Measurements from ENCODE around the gene SSNA1.

The SSNA1 gene

GRCh38 chr9:137161558-137162486 is 26.7 kb upstream of the SSNA1 start:
- Mint-ChIP-seq H3K36me3 (no peaks in the 10 kb centered on the region), H3K27ac (no peak overlapping the region), H3K9me3 (no peaks in the 10 kb centered on the region), H3K4me1 (peaks cover 17% of the 10 kb centered on the region), H3K4me3 (no peak overlapping the region), H3K27me3 (peaks cover 97% of the 10 kb centered on the region)
- CTCF ChIA-PET, result no interaction called here
- DNase-seq, result no peak

- H3K27ac Mint-ChIP-seq, result no peak overlapping the region
- DNase-seq, result no peak
- peaks cover 13% of the 10 kb centered on the region for H3K4me1 Mint-ChIP-seq
- no peaks in the 10 kb centered on the region for H3K36me3 Mint-ChIP-seq
- no peak overlapping the region for H3K4me3 Mint-ChIP-seq
- H3K27me3 Mint-ChIP-seq, result peaks cover 97% of the 10 kb centered on the region
- CTCF ChIA-PET, result interaction anchor here (1.3 to 1.4 kb wide), 2 partner anchors 13 to 74 kb away, joined by 4 to 8 read pairs; no protein-coding TSS in a partner anchor
- no peaks in the 10 kb centered on the region for H3K9me3 Mint-ChIP-seq
Measured at GRCh38 chr9:137162505-137163364, 25.7 kb upstream of the SSNA1 start.

- peaks cover 97% of the 10 kb centered on the region for H3K27me3 Mint-ChIP-seq
- no peak for DNase-seq
- CTCF ChIA-PET, result interaction anchor here (1.3 to 1.4 kb wide), 2 partner anchors 13 to 74 kb away, joined by 4 to 8 read pairs; no protein-coding TSS in a partner anchor
- no peaks in the 10 kb centered on the region for H3K9me3 Mint-ChIP-seq
- H3K4me3 Mint-ChIP-seq, result no peak overlapping the region
- H3K4me1 Mint-ChIP-seq, result peaks cover 7% of the 10 kb centered on the region
- H3K36me3 Mint-ChIP-seq, result no peaks in the 10 kb centered on the region
- H3K27ac Mint-ChIP-seq, result no peak overlapping the region
Measured at GRCh38 chr9:137163365-137163715, 25.1 kb upstream of the SSNA1 start.

- no peaks in the 10 kb centered on the region for H3K9me3 Mint-ChIP-seq
- no peaks in the 10 kb centered on the region for H3K36me3 Mint-ChIP-seq
- no peak overlapping the region for H3K27ac Mint-ChIP-seq
- CTCF ChIA-PET, result interaction anchor here (1.3 to 1.4 kb wide), 2 partner anchors 12 to 73 kb away, joined by 4 to 8 read pairs; no protein-coding TSS in a partner anchor
- DNase-seq, result no peak
- peaks cover 7% of the 10 kb centered on the region for H3K4me1 Mint-ChIP-seq
- H3K27me3 Mint-ChIP-seq, result peaks cover 97% of the 10 kb centered on the region
- H3K4me3 Mint-ChIP-seq, result no peak overlapping the region
Measured at GRCh38 chr9:137163805-137164204, 24.7 kb upstream of the SSNA1 start.

- Mint-ChIP-seq H3K27me3 (peaks cover 97% of the 10 kb centered on the region), H3K4me3 (no peak overlapping the region), H3K36me3 (no peaks in the 10 kb centered on the region), H3K27ac (no peak overlapping the region), H3K4me1 (peaks cover 2% of the 10 kb centered on the region), H3K9me3 (no peaks in the 10 kb centered on the region)
- CTCF ChIA-PET, result interaction anchor here (1.4 kb wide), 1 partner anchor 72 kb away, joined by 4 read pairs; no protein-coding TSS in a partner anchor
- DNase-seq, result no peak
Measured at GRCh38 chr9:137164370-137165249, 23.9 kb upstream of the SSNA1 start.

GRCh38 chr9:137165250-137165836 is 23.1 kb upstream of the SSNA1 start:
- Mint-ChIP-seq H3K4me1 (peaks cover 2% of the 10 kb centered on the region), H3K36me3 (no peaks in the 10 kb centered on the region), H3K27ac (no peak overlapping the region), H3K27me3 (peaks cover 96% of the 10 kb centered on the region), H3K4me3 (no peak overlapping the region), H3K9me3 (no peaks in the 10 kb centered on the region)
- CTCF ChIA-PET, result no interaction called here
- no peak for DNase-seq

- Mint-ChIP-seq H3K27me3 (peaks cover 96% of the 10 kb centered on the region), H3K36me3 (no peaks in the 10 kb centered on the region), H3K27ac (no peak overlapping the region), H3K9me3 (no peaks in the 10 kb centered on the region), H3K4me3 (no peak overlapping the region), H3K4me1 (peaks cover 2% of the 10 kb centered on the region)
- no peak for DNase-seq
- CTCF ChIA-PET, result no interaction called here
Measured at GRCh38 chr9:137166380-137167229, 21.9 kb upstream of the SSNA1 start.

- Mint-ChIP-seq H3K4me1 (peaks cover 2% of the 10 kb centered on the region), H3K4me3 (no peak overlapping the region), H3K27ac (no peak overlapping the region), H3K9me3 (no peaks in the 10 kb centered on the region), H3K27me3 (peaks cover 96% of the 10 kb centered on the region), H3K36me3 (no peaks in the 10 kb centered on the region)
- DNase-seq, result no peak
- CTCF ChIA-PET, result no interaction called here
Measured at GRCh38 chr9:137167277-137167746, 21.2 kb upstream of the SSNA1 start.

- CTCF ChIA-PET, result no interaction called here
- Mint-ChIP-seq H3K9me3 (no peaks in the 10 kb centered on the region), H3K27me3 (peaks cover 96% of the 10 kb centered on the region), H3K4me1 (peaks cover 2% of the 10 kb centered on the region), H3K36me3 (no peaks in the 10 kb centered on the region), H3K27ac (no peak overlapping the region), H3K4me3 (no peak overlapping the region)
- DNase-seq, result no peak
Measured at GRCh38 chr9:137167747-137168572, 20.5 kb upstream of the SSNA1 start.

- H3K4me3 Mint-ChIP-seq, result no peak overlapping the region
- no peaks in the 10 kb centered on the region for H3K9me3 Mint-ChIP-seq
- no peaks in the 10 kb centered on the region for H3K36me3 Mint-ChIP-seq
- CTCF ChIA-PET, result interaction anchor here (1.2 kb wide), 1 partner anchor 11 kb away, joined by 3 read pairs; no protein-coding TSS in a partner anchor
- peaks cover 96% of the 10 kb centered on the region for H3K27me3 Mint-ChIP-seq
- peaks cover 4% of the 10 kb centered on the region for H3K4me1 Mint-ChIP-seq
- no peak overlapping the region for H3K27ac Mint-ChIP-seq
- no peak for DNase-seq
Measured at GRCh38 chr9:137168573-137168903, 19.9 kb upstream of the SSNA1 start.

GRCh38 chr9:137168904-137169856 is 19.3 kb upstream of the SSNA1 start:
- Mint-ChIP-seq H3K4me3 (peak overlapping the region; percentile 60), H3K9me3 (no peaks in the 10 kb centered on the region), H3K36me3 (no peaks in the 10 kb centered on the region), H3K27ac (no peak overlapping the region), H3K4me1 (peaks cover 4% of the 10 kb centered on the region), H3K27me3 (peaks cover 98% of the 10 kb centered on the region)
- CTCF ChIA-PET, result interaction anchor here (1.2 kb wide), 1 partner anchor 11 kb away, joined by 3 read pairs; no protein-coding TSS in a partner anchor
- peak; percentile 30 for DNase-seq
